CD4-positive, alpha-beta T cell treated with Interleukin-6 at 100 ng/mL for 8 hours (primary cell): ENCODE results near the gene STAT5A.
A peak's percentile ranks its signal among the peaks of the same experiment; 100 is the strongest.
"Not testable (repeated sequence)": the region's sequence is repeated elsewhere in the genome, so short reads cannot be mapped to it uniquely, and the experiment has no call there.

Experiments used
- DNase-seq: peaks from one replicate; pipeline ENCODE4 v3.0.0-alpha.2; 2020; ENCODE audit warnings: mixed read lengths, low spot score

The STAT5A gene

GRCh38 chr17:42308446-42308845 lies 20.1 kb downstream of the STAT5A start:
- no peak for DNase-seq

- no peak for DNase-seq
Observed at GRCh38 chr17:42309142-42309541, 20.8 kb downstream of the STAT5A start.

GRCh38 chr17:42309986-42310786 lies 21.9 kb downstream of the STAT5A start:
- DNase-seq: no peak

GRCh38 chr17:42310787-42311215 lies 22.5 kb downstream of the STAT5A start:
- DNase-seq: no peak

GRCh38 chr17:42311240-42312034 lies 23.1 kb downstream of the STAT5A start:
- no peak for DNase-seq

GRCh38 chr17:42312035-42312284 lies 23.7 kb downstream of the STAT5A start:
- no peak for DNase-seq

GRCh38 chr17:42312285-42313130 lies 24.2 kb downstream of the STAT5A start:
- peak; percentile 77 for DNase-seq

- DNase-seq: no peak
Observed at GRCh38 chr17:42313389-42313772, 25.1 kb downstream of the STAT5A start.

- DNase-seq: no peak
Observed at GRCh38 chr17:42313773-42314566, 25.7 kb downstream of the STAT5A start.

GRCh38 chr17:42315402-42316156 lies 27.3 kb downstream of the STAT5A start:
- DNase-seq: peak; percentile 34

GRCh38 chr17:42316755-42317154 lies 28.5 kb downstream of the STAT5A start:
- DNase-seq: no peak

GRCh38 chr17:42317266-42317845 lies 29.1 kb downstream of the STAT5A start:
- no peak for DNase-seq

GRCh38 chr17:42317967-42318366 lies 29.7 kb downstream of the STAT5A start:
- not testable (repeated sequence) for DNase-seq

GRCh38 chr17:42321555-42321954 lies 33.3 kb downstream of the STAT5A start:
- DNase-seq: no peak

GRCh38 chr17:42322382-42323267 lies 34.3 kb downstream of the STAT5A start:
- peak; percentile 94 for DNase-seq

- no peak for DNase-seq
Observed at GRCh38 chr17:42323268-42323773, 35.0 kb downstream of the STAT5A start.

- no peak for DNase-seq
Observed at GRCh38 chr17:42325026-42325425, 36.7 kb downstream of the STAT5A start.

GRCh38 chr17:42329025-42329976 lies 41.0 kb downstream of the STAT5A start:
- DNase-seq: no peak
